ENCODE data around the gene FAM236A.
"Not testable (repeated sequence)": the region's sequence is repeated elsewhere in the genome, so short reads cannot be mapped to it uniquely, and the experiment has no call there.

DNA sequence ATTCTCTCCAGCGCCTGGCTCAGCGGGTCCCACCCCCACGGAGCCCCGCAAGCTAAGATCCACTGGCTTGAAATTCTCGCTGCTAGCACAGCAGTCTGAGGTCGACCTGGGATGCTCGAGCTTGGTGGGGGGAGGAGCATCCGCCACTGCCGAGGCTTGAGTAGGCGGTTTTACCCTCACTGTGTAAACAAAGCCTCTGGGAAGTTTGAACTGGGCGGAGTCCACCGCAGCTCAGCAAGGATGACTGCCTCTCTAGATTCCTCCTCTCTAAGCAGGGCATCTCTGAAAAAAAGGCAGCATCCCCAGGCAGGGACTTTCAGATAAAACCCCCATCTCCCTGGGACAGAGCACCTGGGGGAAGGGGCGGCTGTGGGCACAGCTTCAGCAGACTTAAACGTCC is 48.3 kb upstream of the FAM236A start:
- TF ChIP-seq CTCF, EZH2, EZH2phosphoT487 (IDR thresholded peaks at IDR 0.05): not testable (repeated sequence)

Measured in neural progenitor cell (in vitro differentiated cells).